ENCODE data around the gene GCAT.
"Not testable (repeated sequence)": the region's sequence is repeated elsewhere in the genome, so short reads cannot be mapped to it uniquely, and the experiment has no call there.

GCAT gene

DNA sequence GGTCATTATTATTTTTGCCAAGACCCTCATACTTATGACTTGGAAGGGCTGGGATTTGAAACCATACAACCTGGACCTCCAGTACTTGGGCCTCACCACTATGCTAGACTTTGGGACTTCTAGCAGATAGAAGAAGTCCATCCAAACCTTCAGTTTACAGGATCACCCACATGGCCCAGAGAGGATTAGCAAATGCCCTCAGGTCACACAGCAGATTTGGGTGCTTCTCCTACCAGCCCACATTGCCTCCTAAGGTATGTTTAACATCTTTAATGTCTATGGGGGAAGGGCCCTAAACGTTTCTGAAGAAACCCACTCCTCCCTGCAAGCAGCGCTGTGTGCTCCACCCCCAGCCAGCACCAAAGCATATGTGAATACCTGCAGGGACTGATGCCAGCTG lies 17.5 kb upstream of the GCAT start:
- Histone ChIP-seq H3K27me3 (ENCODE audit: low read length) (no peaks in the 10 kb centered on the region), H3K27ac (ENCODE audit: low read depth, low read length) (no peak overlapping the region), H3K4me2 (ENCODE audit: low read depth, low read length, poor library complexity, severe bottlenecking) (no peak overlapping the region), H3K9me2 (replicated peaks; ENCODE audit: insufficient read depth, low read length) (no peaks in the 10 kb centered on the region), H3K9ac (ENCODE audit: low read length) (no peak overlapping the region), H2AFZ (ENCODE audit: low read depth, low read length, severe bottlenecking) (no peak overlapping the region), H3F3A (ENCODE audit: insufficient read depth) (no peaks in the 10 kb centered on the region), H4K20me1 (ENCODE audit: low read depth, low read length) (no peaks in the 10 kb centered on the region), H3K4me3 (ENCODE audit: insufficient read depth, low read length, poor library complexity, severe bottlenecking) (no peak overlapping the region), H3K79me2 (ENCODE audit: insufficient read depth, low read length) (no peaks in the 10 kb centered on the region), H3K9me3 (ENCODE audit: insufficient read depth, low read length) (no peaks in the 10 kb centered on the region), H3K36me3 (ENCODE audit: low read length) (no peaks in the 10 kb centered on the region)
- TF ChIP-seq, protein P1, sequence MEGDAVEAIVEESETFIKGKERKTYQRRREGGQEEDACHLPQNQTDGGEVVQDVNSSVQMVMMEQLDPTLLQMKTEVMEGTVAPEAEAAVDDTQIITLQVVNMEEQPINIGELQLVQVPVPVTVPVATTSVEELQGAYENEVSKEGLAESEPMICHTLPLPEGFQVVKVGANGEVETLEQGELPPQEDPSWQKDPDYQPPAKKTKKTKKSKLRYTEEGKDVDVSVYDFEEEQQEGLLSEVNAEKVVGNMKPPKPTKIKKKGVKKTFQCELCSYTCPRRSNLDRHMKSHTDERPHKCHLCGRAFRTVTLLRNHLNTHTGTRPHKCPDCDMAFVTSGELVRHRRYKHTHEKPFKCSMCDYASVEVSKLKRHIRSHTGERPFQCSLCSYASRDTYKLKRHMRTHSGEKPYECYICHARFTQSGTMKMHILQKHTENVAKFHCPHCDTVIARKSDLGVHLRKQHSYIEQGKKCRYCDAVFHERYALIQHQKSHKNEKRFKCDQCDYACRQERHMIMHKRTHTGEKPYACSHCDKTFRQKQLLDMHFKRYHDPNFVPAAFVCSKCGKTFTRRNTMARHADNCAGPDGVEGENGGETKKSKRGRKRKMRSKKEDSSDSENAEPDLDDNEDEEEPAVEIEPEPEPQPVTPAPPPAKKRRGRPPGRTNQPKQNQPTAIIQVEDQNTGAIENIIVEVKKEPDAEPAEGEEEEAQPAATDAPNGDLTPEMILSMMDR (IDR thresholded peaks at IDR 0.05; ENCODE audit: insufficient read depth, low read length, poor library complexity, severe bottlenecking): no peak
- no peak for TF ChIP-seq EZH2phosphoT487 (conservative IDR thresholded peaks at IDR 0.05; ENCODE audit: low read length)

DNA sequence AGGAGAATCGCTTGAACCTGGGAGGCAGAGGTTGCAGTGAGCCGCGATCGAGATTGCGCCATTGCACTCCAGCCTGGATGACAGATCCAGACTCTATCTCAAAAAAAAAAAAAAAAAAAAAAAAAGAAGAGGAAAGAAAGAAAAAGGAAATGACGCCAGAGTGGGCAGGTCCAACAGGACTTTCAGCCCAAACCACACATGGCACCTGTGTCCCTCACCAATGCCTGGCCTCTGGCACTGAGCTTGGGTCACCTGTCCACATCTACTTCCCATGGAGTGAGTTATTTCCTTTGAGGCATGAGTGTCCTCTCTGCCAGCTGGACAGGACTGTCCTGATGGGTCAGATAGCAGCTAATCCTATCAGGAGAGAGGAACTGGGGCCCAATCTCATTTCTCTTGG lies 15.2 kb upstream of the GCAT start:
- Histone ChIP-seq H3F3A (ENCODE audit: insufficient read depth) (no peaks in the 10 kb centered on the region), H3K4me2 (ENCODE audit: low read depth, low read length, poor library complexity, severe bottlenecking) (no peak overlapping the region), H2AFZ (ENCODE audit: low read depth, low read length, severe bottlenecking) (no peak overlapping the region), H3K9me3 (ENCODE audit: insufficient read depth, low read length) (no peaks in the 10 kb centered on the region), H3K9me2 (replicated peaks; ENCODE audit: insufficient read depth, low read length) (no peaks in the 10 kb centered on the region), H3K79me2 (ENCODE audit: insufficient read depth, low read length) (no peaks in the 10 kb centered on the region), H3K9ac (ENCODE audit: low read length) (no peak overlapping the region), H4K20me1 (ENCODE audit: low read depth, low read length) (no peaks in the 10 kb centered on the region), H3K27ac (ENCODE audit: low read depth, low read length) (no peak overlapping the region), H3K4me3 (ENCODE audit: insufficient read depth, low read length, poor library complexity, severe bottlenecking) (no peak overlapping the region), H3K36me3 (ENCODE audit: low read length) (no peaks in the 10 kb centered on the region), H3K27me3 (ENCODE audit: low read length) (no peaks in the 10 kb centered on the region)
- TF ChIP-seq, protein P1 (IDR thresholded peaks at IDR 0.05; ENCODE audit: insufficient read depth, low read length, poor library complexity, severe bottlenecking): no peak
- TF ChIP-seq EZH2phosphoT487 (conservative IDR thresholded peaks at IDR 0.05; ENCODE audit: low read length): no peak

DNA sequence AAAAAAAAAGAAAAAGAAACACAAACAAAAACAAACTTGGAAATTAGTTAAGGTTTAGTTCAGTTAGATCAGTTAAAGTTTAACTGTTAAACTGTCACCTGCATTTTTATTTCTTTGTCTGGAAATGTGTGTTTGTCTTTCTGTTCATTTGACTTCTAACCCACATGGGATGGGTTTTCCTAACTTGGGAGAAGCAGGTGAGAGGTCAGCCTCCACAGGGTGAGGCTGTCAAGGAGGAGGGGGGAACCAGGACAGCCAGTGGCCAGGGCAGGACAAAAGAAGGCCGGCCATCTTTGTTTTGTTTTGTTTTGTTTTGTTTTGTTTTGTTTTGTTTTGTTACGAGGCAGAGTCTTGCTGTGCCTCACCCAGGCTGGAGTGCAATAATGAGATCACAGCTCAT lies 13.4 kb upstream of the GCAT start:
- Histone ChIP-seq H3K79me2 (ENCODE audit: insufficient read depth, low read length) (no peaks in the 10 kb centered on the region), H3K36me3 (ENCODE audit: low read length) (no peaks in the 10 kb centered on the region), H4K20me1 (ENCODE audit: low read depth, low read length) (no peaks in the 10 kb centered on the region), H3K4me3 (ENCODE audit: insufficient read depth, low read length, poor library complexity, severe bottlenecking) (no peak overlapping the region), H3K9me2 (replicated peaks; ENCODE audit: insufficient read depth, low read length) (no peaks in the 10 kb centered on the region), H3K4me2 (ENCODE audit: low read depth, low read length, poor library complexity, severe bottlenecking) (no peak overlapping the region), H3F3A (ENCODE audit: insufficient read depth) (no peaks in the 10 kb centered on the region), H3K9me3 (ENCODE audit: insufficient read depth, low read length) (no peaks in the 10 kb centered on the region), H3K27me3 (ENCODE audit: low read length) (no peaks in the 10 kb centered on the region), H2AFZ (ENCODE audit: low read depth, low read length, severe bottlenecking) (no peak overlapping the region), H3K27ac (ENCODE audit: low read depth, low read length) (no peak overlapping the region), H3K9ac (ENCODE audit: low read length) (no peak overlapping the region)
- TF ChIP-seq EZH2phosphoT487 (conservative IDR thresholded peaks at IDR 0.05; ENCODE audit: low read length): no peak

DNA sequence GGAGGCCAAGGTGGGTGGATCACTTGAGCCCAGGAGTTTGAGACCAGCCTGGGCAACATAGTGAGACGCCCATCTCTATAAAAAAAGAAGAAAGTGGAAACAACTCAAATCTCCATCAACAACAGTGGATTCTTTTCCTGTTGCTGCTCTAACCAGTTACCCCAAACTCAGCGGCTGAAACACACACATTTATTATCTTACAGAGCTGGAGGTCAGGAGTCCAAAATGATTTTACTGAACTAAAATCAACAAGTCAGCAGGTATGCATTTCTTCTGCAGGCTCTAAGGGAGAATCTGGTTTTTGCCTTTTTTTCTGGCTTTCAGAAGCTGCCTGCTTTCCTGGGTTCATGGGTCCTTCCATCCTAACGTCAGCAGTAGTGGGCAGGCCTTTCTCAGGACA lies 11.7 kb upstream of the GCAT start:
- no peak overlapping the region for H3K4me3 ChIP-seq (ENCODE audit: insufficient read depth, low read length, poor library complexity, severe bottlenecking)
- H3K79me2 ChIP-seq (ENCODE audit: insufficient read depth, low read length): no peaks in the 10 kb centered on the region
- H2AFZ ChIP-seq (ENCODE audit: low read depth, low read length, severe bottlenecking): no peak overlapping the region
- H4K20me1 ChIP-seq (ENCODE audit: low read depth, low read length): no peaks in the 10 kb centered on the region
- no peaks in the 10 kb centered on the region for H3K9me2 ChIP-seq (replicated peaks; ENCODE audit: insufficient read depth, low read length)
- no peaks in the 10 kb centered on the region for H3K27me3 ChIP-seq (ENCODE audit: low read length)
- H3F3A ChIP-seq (ENCODE audit: insufficient read depth): no peaks in the 10 kb centered on the region
- no peak overlapping the region for H3K4me2 ChIP-seq (ENCODE audit: low read depth, low read length, poor library complexity, severe bottlenecking)
- no peaks in the 10 kb centered on the region for H3K9me3 ChIP-seq (ENCODE audit: insufficient read depth, low read length)
- TF ChIP-seq, protein P1 (IDR thresholded peaks at IDR 0.05; ENCODE audit: insufficient read depth, low read length, poor library complexity, severe bottlenecking): no peak
- TF ChIP-seq EZH2phosphoT487 (conservative IDR thresholded peaks at IDR 0.05; ENCODE audit: low read length): no peak
- no peak overlapping the region for H3K27ac ChIP-seq (ENCODE audit: low read depth, low read length)
- H3K36me3 ChIP-seq (ENCODE audit: low read length): no peaks in the 10 kb centered on the region
- H3K9ac ChIP-seq (ENCODE audit: low read length): no peak overlapping the region

DNA sequence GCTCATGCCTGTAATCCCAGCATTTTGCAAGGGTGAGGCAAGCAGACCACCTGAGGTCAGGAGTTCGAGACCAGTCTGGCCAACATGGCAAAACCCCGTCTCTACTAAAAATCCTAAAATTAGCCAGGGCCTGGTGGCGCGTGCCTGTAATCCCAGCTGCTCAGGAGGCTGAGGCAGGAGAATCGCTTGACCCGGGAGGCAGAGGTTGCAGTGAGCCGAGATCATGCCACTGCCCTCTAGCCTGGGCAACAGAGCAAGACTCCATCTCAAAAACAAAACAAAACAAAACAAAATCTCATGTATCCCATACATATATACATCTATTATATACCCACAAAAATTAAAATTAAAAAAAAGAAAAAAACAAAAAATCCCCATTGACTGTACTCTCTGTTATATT lies 10.5 kb upstream of the GCAT start:
- H3F3A ChIP-seq (ENCODE audit: insufficient read depth); H3K27ac ChIP-seq (ENCODE audit: low read depth, low read length); H3K4me3 ChIP-seq (ENCODE audit: insufficient read depth, low read length, poor library complexity, severe bottlenecking); H4K20me1 ChIP-seq (ENCODE audit: low read depth, low read length); H3K4me2 ChIP-seq (ENCODE audit: low read depth, low read length, poor library complexity, severe bottlenecking); H3K9me3 ChIP-seq (ENCODE audit: insufficient read depth, low read length); H3K9ac ChIP-seq (ENCODE audit: low read length); H2AFZ ChIP-seq (ENCODE audit: low read depth, low read length, severe bottlenecking); H3K9me2 ChIP-seq (replicated peaks; ENCODE audit: insufficient read depth, low read length); H3K79me2 ChIP-seq (ENCODE audit: insufficient read depth, low read length); H3K36me3 ChIP-seq (ENCODE audit: low read length); H3K27me3 ChIP-seq (ENCODE audit: low read length): not testable (repeated sequence)
